Inferior parietal cortex (tissue), 1 donor: ENCODE data around the gene PTPRT.
"Not testable (repeated sequence)": the region's sequence is repeated elsewhere in the genome, so short reads cannot be mapped to it uniquely, and the experiment has no call there.

Source experiments
- DNase-seq: peaks from one replicate; pipeline ENCODE4 v3.0.0-alpha.2; 2016; ENCODE audit errors: extremely low spot score

The PTPRT gene

DNA sequence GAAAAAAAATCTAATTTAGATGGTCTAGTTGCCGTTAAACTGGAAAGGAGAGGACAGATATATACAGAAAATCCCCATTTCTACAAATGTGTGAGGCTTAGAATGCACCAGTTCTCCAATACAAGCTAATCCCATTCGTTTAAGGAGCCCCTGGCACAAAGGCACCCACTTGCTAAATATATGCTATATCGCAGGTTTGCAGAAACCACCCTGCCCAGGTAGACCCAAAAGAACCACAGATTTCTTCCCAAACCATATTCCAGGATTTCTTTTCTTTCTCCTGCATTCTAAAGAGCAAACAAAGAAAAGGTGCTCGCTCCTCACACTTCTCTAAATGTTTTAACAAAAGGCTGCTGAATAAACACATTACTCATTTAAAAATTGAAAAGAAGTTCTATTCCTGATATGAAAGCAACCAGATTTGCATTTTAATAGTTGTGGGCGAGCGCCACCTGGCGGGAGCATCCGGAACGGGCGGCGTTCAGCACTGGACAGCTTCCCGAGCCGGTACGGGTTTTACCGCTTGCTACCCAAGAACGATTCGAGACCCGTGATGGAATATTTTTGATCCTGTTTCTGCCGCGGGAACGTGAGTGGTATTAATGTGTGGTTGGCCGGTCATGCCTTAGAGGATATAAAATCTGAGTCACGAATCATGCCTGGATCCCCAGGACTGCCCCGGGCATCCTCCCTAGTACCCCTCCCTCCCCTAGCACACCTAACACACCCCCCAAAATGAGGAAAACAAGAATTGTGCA, 2.1 kb downstream of the PTPRT start:
- DNase-seq, result peak; percentile 88

GRCh38 chr20:43186312-43186711, 3.4 kb downstream of the PTPRT start:
- no peak for DNase-seq

- no peak for DNase-seq
Observed at GRCh38 chr20:43185901-43186300, 3.8 kb downstream of the PTPRT start.

DNA sequence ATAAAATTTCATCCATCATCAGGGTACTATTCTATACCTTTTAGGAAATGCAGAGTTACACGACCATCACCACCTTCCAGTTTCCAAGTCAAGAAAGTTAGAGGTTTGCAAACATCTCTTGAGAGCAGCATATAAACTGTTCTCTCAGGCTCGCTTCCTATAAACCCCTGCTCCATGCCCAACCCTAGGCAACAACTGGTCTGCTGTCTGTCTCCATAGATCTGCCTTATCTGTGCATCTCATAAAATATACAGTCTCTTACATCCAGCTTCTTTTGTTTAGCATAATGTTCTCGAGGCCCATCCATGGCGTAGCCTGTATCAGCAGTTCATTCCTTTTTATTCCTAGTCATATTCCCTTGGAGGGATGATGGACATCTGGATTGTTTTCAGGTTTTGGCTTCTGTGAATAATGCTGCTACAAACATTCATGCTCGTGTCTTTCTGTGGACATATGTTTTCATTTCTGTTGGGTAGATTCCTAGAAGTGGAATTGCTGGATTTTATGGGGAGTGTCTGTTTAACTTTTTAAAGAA, 6.1 kb downstream of the PTPRT start:
- no peak for DNase-seq

DNA sequence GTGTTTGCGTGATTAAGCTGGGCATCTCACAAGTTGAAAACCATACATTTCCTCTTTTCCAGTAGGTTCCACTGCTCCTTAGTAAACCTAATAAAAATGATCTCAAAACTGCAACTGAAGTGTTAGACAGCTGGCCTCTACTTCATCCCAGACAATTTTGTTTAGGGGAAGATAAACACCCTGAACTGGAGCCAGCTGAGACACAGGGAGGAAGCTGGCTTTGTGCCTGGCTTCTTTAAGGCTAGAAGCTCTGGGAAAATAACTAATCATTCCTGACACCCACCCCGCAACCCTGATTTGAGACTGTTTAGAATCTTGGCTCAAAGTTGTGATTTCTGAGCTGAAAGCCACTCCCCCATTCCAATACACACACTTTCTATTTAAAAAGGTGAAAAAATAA, 11.6 kb downstream of the PTPRT start:
- DNase-seq, result no peak

GRCh38 chr20:43176726-43177125, 13.0 kb downstream of the PTPRT start:
- DNase-seq, result no peak

- DNase-seq, result no peak
Observed at GRCh38 chr20:43171930-43172329, 17.8 kb downstream of the PTPRT start.

- DNase-seq, result no peak
Observed at GRCh38 chr20:43170771-43171170, 18.9 kb downstream of the PTPRT start.

GRCh38 chr20:43167615-43168014, 22.1 kb downstream of the PTPRT start:
- DNase-seq, result no peak

DNA sequence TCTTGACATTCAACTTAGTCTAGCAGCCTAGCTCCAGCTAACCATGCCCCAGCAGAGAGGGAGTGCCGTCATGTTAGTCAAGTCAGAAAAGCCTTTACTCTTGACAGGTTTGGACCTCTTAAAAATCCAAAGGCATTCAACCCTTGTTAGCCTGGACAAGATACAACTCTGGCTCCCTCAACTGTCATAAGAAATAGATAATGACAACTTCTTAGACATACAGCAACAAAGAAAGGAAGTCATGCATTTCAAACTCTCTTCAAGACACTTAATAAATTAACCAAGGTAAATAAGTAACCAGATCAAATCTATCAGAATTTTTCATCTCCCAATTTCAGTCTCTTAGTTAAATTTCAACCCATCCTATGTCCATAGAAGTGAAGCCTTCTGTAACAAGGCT, 22.7 kb downstream of the PTPRT start:
- no peak for DNase-seq

DNA sequence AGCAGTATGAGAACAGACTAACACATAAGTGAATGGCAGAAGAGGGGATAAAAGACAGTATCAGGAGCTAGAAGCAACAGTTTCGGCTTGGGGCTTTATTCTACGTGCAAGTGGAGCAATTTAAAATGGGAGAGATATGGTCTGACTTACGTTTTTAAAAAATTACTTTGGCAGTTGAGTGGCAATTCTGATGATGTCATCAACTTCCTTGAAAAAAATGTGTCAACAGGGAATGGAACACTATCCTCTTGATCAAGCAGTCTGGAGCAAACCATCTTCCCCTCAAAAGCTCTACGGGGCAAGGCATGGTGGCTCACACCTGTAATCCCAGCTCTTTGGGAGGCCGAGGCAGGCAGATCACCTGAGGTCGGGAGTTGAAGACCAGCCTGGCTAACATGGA, 24.1 kb downstream of the PTPRT start:
- DNase-seq, result no peak

DNA sequence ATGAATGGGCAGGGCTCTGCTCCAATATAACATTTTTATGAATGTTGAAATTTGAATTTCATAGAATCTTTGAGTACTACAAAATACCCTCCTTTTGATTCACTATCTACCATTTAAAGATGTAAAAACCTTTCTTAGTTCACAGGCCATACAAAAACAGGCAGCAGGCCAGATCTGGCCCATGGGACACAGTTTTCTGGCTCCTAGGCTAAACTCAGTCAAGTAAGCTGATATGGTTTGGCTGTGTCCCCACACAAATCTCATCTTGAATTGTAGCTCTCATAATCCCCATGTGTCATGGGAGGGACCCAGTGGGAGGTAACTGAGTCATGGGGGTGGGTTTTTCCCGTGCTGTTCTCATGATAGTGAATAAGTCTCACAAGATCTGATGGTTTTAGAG, 25.0 kb downstream of the PTPRT start:
- DNase-seq, result not testable (repeated sequence)

DNA sequence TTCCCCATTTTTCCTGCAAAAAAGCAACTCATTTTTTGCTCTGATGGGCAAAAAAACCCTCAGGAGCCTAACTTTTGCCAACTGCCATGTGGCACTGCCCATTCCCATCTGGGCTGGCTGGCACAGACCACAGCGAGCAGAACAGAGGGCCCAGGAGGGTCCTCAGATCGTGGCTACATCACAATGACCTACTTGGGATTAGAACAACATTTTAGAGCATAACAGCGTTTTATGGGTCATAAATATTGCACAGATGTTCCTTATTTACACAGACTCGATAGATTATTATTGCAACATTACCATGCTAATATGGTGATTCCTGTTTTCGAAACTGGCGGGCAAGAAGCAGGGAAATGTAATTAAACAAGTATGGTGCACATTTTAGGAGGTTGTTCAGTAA, 28.0 kb downstream of the PTPRT start:
- DNase-seq, result no peak

GRCh38 chr20:43160941-43161340, 28.8 kb downstream of the PTPRT start:
- no peak for DNase-seq

DNA sequence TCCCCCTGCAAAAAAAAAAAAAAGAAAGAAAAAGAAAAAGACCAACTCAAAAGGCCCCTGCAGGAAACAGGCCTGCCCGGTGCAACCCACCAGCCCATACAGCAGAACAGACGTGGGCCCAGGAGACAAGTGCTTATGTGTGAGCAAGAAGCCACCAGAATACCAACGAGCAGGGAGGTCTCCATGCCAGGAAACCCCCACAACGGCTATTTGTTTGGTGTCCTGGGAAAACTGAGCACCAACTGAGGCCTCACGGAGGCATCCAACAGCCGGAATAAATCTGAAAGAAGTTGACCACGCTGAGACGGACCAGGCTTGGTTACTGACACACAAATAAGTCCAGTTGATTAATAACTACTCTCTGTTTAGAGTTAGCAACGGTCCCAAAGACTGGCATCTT, 29.7 kb downstream of the PTPRT start:
- no peak for DNase-seq

GRCh38 chr20:43155366-43156100, 34.2 kb downstream of the PTPRT start:
- DNase-seq, result no peak

- DNase-seq, result no peak
Observed at GRCh38 chr20:43151901-43152300, 37.8 kb downstream of the PTPRT start.

DNA sequence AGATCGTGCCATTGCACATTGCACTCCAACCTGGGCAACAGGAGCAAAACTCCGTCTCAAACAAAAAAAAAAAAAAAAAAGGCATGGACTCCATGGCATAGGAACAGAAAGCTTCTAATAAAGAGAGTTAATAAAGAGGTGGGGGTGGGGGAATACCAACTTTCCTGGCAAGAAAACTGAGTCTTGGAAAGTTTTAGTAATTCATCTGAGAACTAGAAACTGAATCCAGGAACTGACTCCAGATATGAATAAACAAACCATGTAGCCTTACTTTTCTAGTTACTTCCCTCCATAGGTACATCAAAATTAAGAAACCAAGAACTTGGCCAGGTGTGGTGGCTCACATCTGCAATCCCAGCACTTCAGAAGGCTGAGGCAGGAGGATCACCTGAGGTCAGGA, 38.5 kb downstream of the PTPRT start:
- no peak for DNase-seq

- DNase-seq, result no peak
Observed at GRCh38 chr20:43140726-43141125, 49.0 kb downstream of the PTPRT start.

DNA sequence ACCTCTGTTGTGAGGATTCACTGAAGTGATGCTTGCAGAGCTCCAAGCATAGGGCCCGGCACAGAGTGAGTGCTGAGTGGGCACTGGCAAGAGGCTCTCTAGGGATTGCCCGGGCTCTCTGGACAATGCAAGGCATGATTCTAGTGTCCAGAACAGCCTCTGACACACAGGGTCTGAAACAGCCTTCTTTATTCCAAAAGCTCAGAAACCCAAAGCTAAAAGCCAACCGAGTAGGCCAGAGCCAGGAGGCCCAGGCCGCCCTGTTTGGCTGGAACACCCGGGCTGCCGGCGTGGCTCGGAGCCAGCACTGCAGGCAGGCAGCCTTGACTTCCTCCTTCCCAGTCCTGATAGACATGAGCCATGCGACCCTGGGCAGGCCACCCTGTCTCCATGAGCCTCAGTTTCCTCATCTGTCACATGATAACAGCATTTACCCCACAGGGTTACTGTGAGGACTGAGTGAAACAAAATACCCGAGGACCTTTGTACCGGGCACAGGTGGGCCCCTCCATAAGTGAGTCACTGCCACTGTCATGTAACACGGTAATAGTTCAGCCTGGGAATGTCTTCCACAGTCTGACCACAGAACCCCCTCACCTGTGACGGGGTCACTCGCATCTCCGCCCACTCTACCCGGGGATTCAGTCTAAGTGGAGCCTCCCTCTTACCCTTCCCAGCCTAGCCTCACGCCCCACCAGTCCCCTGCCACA, 51.5 kb downstream of the PTPRT start:
- no peak for DNase-seq

GRCh38 chr20:43137160-43137559, 52.5 kb downstream of the PTPRT start:
- no peak for DNase-seq

- DNase-seq, result no peak
Observed at GRCh38 chr20:43124241-43124640, 65.5 kb downstream of the PTPRT start.

DNA sequence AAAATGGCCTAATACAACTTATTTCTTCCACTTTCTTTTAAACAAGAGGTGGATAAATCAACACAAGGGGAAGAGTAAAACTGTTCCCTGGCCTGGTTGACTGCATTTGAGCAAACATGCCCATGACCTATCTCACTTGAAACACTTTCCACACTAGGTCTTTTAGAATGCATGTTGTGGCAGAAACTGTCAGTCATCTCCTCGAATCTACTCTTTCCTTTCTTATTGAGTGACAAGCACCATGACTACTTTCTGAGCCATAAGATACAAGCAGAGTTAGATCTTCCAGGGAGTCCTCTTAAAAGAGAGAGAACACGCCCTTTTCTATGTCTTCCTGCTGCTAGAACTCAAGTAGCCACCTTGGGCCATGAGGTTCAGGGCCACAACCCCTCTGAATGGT, 66.5 kb downstream of the PTPRT start:
- DNase-seq, result no peak
